Muscle of back (tissue), 11 donors: ENCODE measurements around the gene KDM2A. TPM values are rescaled to one million over a fixed set of nuclear protein-coding genes. Genes with fewer than 3 reads are reported as not detected.
A peak's percentile ranks its signal among the peaks of the same experiment; 100 is the strongest.

Source experiments
- DNase-seq, 3 donors: peaks; one replicate each; pipeline versions ENCODE4 v3.0.0 to v3.0.0-alpha.2; 2013
- polyA plus RNA-seq, 10 donors: library from polyadenylated mRNA; unstranded; fragments of 120-200 nt; gene quantifications; one replicate each; pipeline ENCODE4 v1.2.1, GENCODE V29; 2013; ENCODE audit not compliant: insufficient read length in 10 of 10

Gene KDM2A
- polyA plus RNA-seq, 10 donors: 46.3 to 64.1 (median 52.4) TPM

DNA sequence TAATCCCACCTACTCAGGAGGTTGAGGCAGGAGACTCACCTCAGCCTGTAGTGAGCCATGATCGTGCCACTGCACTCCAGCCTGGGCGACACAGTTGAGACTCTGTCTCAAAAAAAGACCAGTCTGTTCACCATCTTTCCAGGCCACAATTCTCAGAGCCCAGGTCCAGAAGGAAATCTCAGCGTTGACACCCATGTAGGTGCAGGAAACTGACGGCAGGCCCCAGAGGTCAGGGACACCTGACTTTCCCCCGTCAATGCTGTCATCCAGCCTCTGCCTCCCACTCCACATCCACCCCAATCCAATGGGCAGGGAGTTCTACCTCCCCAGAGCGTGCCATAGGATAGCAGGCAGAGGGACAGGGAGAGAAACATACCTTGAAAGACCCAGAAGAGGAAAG lies 141.3 kb downstream of the KDM2A start:
- no peak for DNase-seq

DNA sequence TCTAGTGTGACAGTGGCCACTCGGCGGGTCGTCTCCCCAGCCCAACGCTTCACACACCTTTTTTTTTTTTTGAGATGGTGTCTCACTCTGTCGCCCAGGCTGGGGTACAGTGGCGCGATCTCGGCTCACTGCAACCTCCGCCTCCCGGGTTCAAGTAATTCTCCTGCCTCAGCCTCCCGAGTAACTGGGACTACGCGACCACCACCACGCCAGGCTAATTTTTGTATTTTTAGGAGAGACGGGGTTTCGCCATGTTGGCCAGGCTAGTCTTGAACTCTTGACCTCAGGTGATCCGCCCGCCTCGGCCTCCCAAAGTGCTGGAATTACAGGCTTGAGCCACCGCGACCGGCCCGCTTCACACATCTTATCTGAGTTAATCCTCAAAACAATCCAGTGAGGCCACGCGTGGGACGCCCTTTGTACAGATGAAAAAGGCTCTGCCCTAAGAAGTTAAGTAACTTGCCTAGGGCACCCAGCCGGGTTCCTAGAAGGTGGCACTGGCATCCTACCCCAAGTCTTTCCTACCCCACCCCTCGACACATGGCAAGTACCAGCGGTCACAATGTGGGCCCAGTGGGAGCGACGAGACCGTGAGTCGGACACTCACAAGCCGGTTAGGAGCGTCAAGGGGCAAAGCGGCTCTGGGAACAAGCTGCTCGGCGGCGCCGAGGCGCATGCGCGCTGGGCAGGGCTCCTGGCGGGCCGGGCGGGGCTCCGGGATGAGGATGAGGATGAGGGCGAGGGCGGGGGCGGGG lies 142.0 kb downstream of the KDM2A start:
- peak in 2 of 3 donors; percentile 50 to 66 for DNase-seq

- DNase-seq: no peak
These were observed 142.5 kb downstream of the KDM2A start for GRCh38 chr11:67261640-67261945.

- no peak for DNase-seq
These were observed 143.1 kb downstream of the KDM2A start for GRCh38 chr11:67261946-67262681.

GRCh38 chr11:67262731-67263675 lies 143.9 kb downstream of the KDM2A start:
- DNase-seq: peak; percentile 62 to 87 (median 73)

- no peak for DNase-seq
These were observed 145.2 kb downstream of the KDM2A start for GRCh38 chr11:67264260-67264659.

DNA sequence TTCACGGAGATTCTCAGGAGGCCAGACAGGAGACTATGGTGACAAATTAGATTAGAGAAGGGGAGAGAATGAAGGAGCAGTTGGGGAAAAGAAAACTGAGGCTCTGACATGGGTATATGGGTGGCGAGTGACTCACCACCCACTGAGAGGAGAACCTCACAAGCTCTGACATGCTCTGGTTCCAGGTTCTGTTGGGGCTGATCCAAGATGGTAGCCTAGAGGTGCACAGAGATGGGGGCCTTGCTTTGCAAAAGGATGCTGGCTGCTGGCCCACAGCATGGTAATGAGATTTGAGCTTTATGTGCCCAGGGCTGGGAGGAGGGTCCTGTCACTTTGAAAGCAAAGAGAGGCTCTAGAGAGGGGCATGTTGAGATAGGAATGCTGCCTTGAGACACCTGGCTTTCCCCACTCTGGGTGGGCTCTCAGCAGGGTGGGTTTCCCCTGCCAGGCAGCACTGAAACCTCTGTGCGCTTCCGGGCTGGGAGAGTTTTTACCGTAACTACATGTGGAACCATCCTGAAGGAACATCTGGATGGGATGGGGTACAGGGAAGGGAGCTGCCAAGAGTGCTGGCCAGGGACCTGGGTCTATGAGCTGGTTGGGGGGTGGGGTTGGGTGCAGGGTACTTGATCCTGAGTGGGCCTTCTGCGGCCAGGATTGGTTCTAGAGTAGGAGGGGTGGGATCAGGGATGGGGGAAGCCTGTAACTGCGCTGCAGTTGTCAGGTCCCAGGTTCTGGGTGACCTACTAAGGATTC lies 146.0 kb downstream of the KDM2A start:
- no peak for DNase-seq

DNA sequence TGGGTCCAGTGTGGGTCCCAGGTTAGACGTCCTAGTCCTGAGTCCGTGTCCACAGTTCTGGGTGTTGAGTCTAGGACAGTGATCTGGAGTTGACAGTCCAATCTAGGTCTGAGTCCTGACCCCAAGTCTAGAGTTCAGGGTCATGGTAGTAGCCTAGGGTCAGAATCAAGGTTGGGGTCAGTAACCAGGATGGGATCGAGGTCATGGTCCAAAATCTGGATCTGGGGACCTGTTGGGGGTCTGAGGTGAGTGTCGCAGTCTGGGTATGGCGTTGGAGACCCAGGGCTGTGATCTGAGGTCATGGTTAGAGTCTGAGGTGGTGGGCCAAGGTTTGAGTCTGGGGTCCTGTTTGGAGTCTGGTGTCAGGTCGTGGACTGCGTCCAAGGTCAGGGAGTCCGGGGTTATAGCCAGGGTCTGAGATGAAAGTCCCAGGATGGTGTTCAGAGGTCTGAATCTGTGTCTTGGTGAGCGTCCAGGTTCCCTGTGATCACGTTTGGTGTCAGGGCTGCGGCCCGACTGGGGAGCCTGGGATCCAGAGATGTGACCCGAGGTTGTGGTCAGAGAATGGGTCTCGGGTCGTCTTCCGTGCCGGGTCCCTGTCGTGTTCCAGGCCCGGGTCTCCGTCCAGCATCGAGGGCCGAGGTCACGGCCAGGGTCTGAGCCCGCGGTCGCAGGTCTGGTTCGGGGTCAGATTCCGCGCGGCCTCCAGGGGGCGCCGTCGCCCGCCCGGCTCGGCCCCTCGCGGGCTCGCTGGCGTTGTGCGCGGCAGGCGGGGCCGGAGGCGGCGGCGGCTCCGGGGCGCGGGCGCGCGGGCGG lies 146.8 kb downstream of the KDM2A start:
- DNase-seq: peak; percentile 66 to 89 (median 85)

DNA sequence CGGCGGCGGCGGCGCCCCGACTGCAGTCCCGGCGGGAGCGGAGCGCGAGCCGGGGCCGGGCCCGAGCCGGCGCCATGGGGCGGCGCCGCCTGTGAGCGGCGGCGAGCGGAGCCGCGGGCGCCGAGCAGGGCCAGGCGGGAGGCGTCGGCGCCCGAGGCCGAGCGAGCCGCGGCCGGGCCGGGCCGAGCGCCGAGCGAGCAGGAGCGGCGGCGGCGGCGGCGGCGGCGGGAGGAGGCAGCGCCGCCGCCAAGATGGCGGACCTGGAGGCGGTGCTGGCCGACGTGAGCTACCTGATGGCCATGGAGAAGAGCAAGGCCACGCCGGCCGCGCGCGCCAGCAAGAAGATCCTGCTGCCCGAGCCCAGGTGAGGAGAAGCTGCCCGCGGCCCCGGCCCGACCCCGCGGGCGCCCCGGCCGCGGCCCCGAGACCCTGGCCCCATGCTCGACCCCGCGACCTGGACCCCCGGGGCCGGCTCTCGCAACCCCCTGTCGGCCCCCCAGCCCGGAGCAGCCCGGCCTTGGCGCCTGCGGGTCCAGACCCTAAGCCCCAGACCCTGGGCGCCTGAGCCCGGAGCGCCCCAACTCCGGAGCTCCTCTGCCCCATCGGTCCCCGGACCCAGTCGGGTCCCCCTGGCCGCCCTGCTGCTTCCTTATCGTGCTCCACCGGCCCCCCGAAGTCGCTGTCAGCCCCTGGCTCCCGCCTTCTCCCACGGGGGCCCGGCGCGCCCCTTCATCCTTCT lies 147.6 kb downstream of the KDM2A start, which contains the start of gene GRK2:
Gene GRK2 (plus strand): TSS at position 25 of the 739 bp plus-strand sequence. CDS start 227 bp downstream, at position 252.
- DNase-seq: peak in 1 of 3 donors; percentile 71

- DNase-seq: no peak
These were observed 148.4 kb downstream of the KDM2A start for GRCh38 chr11:67267188-67268080.

GRCh38 chr11:67268081-67268961 lies 149.3 kb downstream of the KDM2A start:
- no peak for DNase-seq

DNA sequence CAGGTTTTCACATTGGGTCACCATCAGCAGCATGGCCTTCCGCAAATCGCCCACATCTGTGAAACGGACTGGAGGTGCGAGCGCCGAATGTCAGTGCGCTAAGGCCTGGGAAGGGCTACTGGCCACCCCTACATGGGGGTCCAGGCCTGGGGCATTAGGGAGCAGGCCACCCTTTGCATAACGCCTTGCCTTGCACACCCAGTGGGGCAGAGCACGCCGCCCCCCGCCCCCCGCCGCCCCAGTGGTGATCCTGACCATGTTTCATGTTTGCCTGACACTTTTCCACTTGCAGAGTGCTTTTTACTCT lies 149.9 kb downstream of the KDM2A start:
- no peak for DNase-seq

- no peak for DNase-seq
These were observed 150.6 kb downstream of the KDM2A start for GRCh38 chr11:67269401-67270255.

DNA sequence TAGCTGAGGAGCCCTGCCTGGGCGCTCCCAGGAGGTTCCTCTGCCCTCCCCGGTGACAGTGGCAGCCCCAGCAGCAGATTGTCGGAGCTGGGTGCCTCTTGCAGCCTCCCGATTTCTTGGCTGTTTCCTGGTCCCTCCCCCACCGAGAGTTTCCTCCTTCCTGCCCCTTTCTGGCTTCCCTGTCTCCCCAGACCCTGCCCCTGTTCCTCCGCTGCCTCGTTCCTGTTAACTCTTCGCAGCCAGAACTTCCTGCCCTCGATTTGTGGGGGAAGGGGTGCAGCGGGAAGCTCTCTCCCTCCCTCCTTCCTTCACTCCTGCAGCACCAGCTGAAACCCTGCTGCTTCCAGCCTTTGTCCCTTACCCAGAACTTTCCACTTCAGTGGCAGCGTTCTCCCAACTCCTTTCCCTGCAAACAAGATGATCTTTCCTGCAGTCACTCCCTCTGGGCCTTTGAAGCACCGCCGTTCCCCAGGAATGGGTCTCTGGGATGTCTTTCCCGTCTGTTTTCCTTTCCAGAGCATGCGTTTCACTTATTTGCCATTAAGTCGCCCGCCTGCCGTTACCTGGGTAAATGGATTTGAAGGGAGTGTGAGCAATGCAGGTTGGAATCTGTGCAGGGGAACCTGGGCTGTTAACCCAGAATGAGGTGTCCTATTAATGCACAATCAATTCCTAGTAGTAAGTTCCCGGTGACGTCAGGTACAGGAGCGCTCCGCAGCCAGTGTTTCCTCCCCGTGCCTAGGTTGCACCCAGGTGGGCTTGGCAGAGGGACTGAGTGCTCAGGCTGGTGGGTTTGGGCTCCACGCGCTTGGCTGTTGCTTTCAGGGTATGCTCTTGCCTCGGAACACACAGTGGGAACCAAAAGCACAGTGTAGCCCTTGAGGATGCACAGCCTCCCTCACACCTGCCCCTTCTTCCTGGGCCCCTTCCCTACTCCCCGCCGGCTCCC lies 151.5 kb downstream of the KDM2A start:
- peak in 1 of 3 donors; percentile 86 for DNase-seq

- no peak for DNase-seq
These were observed 152.1 kb downstream of the KDM2A start for GRCh38 chr11:67271205-67271540.
